HG03558 (cell line): ENCODE measurements around the gene CCDC85C.

ENCODE experiments used
- ATAC-seq: cut with Tn5 transposase; IDR thresholded peaks from one replicate; pipeline ENCODE4 v1.9.1; 2021; ENCODE audit warnings: moderate number of reproducible peaks; ENCODE audit not compliant: unreplicated experiment; ENCODE audit errors: extremely low read depth

The CCDC85C gene

DNA sequence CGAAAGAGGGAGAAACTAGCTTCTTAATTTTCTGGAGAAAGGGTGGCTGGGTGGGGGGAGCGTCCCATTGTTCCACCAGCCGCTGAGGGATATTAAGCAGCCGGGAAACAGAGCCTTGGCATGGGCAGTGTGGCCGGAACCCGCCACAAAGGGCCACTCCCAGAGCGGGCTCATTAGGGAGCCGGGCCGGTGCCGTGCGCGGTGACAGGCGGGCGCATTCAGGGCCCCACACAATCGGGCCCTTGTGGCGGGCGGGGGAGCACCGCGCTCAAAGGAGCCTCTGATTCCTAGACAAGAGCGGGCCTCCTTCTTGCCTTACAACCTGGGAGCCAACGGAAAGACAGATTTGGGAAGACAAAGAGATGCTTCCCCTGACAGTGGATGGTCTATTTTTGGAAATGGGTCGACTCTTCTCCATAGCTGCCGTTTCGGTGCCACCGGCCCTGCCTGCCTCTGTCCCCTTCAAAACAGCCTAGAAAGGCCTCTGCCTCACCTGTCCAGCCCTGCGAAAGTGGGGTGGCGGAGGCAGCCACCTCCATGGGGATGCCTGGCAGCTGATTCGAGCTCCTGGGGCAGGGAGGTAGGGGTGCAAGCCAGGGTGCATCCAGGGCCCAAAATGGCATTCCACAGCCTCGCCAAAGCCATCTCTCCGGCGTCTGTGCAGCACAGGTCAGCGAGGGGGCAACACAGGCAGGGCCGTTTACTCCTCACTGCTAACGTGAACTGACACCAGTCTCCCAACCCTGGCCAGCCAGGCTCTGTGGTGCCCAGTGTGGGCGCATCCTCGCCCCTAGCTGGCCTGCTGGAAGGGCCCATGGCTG, 10.9 kb downstream of the CCDC85C start:
- ATAC-seq = no peak

DNA sequence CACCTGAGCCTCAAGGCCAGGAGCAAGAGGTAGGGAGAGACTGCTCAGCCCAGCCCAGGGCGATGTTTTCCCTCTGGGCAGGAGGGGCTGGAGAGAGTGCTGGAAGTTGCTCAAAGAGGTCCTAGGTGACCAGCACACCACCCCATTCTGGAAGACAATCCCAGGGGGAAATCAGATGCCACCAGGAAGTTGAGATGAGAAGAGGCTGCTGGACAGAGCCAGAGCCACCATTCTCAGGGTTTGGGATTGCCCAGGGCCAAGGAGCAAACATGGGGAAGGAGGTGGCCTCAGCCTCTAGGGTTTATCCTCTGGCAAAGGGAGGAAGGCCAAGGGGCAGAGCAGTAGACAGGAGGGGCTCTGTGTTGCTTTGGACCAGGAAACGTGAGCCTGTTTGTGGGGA, 11.6 kb downstream of the CCDC85C start:
- no peak for ATAC-seq

DNA sequence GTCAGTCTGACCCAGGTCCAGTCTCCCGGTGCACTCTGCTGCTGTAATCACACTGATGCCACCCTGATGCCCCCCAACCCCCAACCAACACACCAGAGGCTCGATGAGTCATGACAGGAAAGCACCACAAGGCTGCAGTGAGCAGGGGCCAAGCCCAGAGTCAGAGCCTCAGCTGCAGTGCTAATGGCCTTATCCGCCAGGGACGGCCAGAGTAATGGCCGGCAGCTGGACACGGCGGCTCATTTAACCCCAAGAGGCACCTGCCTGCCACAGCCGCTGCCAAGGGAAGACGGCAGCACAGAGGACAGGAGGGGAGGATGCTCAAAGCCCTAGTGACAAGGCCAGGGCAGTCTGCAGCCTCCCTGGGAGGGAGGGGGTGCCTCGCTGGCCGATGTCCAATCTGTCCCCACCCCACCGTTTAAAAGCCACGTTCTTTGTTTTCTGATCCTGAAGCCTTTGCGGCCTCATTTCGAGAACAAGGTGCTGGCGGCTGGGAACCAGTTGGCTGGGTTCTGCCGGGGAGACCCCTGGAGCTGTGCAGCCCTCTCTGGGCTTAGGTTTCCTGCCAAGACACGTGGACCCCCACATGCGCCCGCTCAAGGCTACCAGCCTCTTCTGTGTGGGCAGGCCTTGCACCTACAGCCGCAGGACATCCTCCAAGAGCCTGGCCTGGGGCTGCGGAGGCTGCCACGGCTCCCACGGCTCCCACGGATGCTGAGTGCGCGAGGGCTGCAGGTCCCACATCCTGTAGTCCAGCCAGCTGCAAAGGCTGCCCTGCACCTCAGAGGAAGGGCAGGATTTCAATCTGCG, 13.1 kb downstream of the CCDC85C start:
- ATAC-seq = no peak

DNA sequence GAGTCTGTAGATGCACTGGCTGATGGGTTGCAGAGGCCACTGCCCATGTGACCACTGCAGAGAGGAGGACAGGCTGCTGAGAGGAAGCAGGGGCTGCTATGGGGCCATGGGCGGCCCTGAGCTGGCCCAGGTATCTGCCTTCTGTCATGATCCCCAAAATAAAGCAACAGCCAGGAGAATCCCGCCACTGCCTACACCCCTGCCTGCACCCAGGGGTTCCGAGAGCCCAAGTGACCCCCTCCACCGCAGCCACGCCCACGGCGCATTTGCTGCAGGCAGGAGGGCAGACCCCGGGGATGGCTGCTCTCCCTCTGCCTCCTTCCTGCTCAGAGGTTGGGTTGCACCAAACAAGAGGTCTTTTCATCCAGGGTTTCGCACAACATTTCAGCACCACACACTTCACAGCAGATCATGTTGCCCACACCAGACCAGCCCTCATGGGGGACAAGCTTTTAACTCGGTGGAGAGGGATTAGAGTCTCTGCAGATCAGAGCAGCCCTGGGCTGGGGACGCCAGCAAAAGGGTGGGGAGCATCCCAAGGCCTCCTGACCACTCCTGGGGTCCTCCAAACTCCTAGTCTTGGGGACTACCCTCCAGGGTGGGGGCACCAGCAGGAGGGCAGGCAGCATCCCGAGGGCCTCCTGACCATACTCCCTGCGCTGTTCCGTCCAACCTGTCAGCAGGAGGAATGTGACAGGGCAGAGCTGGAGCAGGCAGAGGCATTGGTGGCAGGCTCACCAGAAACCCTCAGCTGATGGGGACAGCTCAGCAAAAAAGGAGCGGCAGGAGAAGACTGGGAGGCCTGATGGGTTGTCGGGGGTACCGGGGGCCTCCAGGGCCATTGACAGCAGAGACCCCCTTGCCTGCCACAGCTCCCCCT, 14.1 kb downstream of the CCDC85C start:
- ATAC-seq = no peak

DNA sequence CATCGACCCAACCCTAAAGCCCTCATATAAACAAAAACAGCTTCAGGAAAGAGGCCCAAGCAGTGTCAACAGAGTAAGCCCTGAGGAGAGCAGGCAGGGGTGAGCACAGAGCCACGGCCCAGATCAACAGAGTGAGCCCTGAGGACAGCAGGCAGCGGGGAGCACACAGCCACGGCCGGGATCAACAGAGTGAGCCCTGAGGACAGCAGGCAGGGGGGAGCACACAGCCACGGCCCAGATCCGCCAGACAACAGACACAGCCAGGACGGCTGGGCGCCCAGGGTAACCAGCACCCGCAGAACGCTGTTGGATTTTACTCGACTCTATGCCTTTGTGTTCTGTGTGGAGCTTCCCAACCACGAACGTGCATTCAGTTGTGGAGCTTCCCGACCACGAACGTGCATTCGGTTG, 15.0 kb downstream of the CCDC85C start:
- no peak for ATAC-seq

DNA sequence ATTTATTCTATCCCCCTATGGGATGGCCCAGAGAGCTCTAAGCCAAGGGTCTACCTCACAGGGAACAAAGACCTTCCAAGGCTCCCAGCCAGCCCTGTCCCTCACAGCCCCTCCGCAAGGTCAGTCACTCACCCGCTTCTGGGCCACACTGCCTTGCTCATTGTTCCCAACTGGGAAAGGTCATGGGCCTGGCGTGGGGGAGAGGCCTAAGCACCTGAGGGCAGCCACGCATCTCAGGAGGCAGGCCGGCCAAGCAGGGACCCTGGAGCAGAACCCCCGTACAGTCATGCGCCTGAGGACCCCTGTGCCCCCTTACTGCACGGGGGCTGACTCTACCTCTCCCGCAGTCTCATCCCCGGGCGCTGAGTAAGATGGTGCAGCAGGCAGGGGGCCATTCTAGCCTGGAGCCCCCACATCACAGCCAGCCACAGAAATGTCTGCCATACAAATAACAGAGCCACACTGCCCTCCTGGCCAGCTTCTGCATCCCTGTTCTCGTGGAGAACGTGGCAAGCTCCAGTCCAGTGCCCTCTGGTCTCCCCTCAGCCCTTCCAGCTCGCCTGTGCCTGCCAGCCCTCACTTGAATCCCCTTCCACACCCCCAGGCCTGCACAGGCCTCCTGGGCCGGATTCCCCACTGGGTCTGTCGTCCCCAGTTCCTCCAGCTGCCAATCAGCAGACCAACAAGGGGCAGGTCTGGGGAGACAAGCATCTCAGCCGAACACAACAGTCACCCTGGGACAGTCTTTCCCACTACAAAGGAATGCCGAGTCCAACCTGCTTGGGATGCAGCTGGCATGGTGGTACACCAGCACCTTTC, 16.3 kb downstream of the CCDC85C start:
- ATAC-seq = no peak

DNA sequence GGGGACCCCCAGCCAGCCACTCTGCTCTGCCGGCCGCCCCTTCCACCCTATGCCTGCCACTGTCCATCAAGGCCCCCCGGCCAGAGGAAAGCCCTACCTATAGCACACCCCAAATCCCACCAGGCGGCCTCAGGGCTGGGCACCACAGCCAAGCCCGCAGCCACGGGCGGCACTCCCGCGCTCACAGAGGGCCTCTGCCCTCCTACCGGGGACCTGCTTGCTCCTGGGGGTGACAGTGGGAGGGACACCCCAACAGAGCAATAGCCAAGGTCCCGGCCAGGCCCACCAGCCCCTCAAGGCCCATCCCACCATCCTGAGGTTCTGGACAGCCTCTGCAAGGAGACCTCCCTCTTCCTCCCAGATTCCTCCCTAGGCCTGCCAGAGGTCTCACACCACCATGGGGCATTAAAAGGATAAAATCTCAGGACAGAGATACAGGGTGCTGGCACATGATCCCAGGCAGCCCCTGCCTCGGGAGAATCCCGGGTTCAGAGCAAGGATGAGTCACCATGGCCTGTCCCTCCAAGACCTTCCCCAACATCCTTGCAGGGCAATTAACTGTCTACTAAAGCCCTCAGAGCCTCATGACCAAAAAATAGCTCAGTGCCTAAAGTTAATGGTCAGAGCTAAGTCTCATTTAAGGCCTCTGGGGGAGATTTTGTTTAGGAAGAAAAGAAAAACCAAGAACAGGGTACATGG, 17.1 kb downstream of the CCDC85C start:
- ATAC-seq = no peak

DNA sequence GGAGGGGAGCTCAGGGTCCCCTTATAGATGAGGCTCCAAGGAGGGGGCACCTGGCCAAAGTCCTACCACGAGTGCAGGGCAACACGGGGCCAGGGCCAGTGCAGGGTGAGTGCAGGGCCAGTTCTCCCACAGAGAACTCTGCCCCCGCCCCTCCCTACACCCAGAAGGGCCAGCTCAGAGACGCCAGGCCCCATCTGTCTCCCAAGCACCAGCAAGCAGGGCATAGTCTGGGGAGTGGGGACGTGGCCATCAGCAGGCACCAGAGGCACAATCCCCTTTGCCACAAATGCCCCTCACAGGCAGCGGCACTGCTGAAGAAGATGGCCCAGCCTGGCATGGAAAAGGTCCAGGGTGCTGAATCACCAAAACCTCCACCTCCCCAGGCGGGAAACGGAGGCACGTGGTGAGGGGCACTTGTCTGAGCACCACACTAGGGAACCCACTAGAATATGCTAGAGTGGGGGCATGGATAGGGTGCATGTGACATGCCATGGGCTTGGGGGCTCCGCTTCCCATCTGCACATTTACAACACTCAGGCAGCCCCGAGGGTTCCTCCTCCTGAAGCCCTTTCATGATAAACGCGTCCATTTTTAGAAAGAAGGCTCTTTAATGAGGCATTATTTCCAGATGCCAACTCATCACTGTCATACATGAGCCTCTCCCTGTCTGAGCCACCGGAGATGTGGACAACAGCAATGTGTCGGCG, 17.8 kb downstream of the CCDC85C start:
- ATAC-seq = no peak

DNA sequence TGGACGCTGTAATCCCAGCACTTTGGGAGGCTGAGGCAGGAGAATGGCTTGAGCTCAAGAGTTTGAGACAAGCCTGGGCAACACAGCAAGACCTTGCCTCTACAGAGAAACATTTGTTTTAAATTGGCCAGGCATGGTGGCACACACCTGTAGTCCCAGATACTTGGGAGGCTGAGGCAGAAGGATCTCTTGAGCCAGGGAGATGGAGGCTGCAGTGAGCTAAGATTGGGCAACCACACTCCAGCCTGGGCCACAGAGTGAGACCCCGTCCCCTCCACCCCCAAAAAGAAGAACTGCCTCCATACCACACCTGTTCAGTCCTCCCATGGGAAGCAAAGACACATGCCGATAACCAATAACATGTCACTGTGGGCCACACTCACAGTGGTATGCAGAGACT, 19.2 kb downstream of the CCDC85C start:
- ATAC-seq = no peak

DNA sequence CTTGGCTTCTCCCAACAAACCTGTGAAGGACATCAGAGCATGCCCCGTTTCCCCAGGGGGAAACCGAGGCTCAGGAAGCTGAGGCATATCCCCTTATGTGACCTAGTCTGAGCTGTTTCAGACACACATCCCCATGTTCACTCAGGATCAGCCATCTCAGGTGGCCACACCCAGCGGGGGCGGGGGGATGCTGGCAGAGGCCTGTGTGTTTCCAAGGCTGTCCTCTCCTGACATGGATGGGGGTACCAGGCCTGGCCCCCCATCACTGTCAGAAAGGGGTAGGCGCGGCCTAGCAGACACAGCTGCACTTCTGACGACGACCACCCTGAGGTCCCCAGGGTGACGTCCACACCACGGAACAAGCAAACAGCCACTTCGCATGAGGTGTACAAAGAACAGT, 22.1 kb downstream of the CCDC85C start:
- no peak for ATAC-seq

DNA sequence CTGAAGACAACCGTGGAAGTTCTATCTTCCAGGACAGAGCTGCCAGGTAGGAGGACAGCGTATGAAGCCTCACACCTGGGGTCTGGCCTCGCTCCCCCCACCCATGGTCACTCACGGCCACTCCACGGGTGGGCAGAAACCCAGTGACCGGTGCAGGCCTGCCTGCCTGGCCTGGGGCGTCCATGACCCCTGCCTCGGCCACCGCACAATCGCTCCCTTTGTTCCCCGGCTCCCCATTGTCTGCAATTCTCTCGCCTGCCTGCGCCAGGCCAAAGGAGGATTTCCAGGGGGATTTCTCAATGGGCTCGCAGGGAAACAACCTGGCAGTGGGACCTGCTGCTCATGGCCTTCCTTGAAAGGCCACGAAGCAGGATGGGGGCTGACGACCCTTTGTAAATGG, 22.6 kb downstream of the CCDC85C start:
- no peak for ATAC-seq

DNA sequence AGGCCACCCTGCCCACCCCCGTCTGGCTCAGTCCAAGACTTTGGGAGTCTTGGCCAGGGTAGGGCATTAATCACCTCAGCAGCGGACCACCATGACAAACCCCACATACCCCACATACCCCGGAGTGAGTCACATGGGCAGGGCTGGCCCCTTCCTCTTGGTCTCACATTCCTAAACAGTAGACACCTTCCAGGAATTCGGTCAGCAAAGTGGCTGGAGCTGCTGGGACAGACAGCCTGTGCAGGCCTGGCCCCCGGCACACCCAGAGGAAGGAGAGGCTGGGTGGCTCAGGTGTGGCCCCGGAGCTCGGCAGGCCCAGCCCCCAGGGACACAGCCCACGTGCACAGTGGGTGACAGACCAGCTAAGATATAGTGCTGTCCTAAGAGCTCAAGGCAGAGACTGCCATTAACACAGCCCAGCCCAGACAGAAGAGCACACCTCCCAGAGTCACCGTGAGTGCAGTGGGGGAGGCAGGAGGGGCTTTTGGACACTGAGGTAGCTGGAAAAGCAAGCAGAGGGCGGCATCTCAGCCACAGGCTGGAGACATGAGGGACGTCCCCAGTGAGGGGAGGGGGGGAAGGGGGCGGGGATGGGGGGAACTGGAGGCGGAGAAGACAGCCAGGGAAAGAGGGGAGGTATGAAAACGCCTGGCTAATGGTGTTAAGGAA, 24.0 kb downstream of the CCDC85C start:
- no peak for ATAC-seq

DNA sequence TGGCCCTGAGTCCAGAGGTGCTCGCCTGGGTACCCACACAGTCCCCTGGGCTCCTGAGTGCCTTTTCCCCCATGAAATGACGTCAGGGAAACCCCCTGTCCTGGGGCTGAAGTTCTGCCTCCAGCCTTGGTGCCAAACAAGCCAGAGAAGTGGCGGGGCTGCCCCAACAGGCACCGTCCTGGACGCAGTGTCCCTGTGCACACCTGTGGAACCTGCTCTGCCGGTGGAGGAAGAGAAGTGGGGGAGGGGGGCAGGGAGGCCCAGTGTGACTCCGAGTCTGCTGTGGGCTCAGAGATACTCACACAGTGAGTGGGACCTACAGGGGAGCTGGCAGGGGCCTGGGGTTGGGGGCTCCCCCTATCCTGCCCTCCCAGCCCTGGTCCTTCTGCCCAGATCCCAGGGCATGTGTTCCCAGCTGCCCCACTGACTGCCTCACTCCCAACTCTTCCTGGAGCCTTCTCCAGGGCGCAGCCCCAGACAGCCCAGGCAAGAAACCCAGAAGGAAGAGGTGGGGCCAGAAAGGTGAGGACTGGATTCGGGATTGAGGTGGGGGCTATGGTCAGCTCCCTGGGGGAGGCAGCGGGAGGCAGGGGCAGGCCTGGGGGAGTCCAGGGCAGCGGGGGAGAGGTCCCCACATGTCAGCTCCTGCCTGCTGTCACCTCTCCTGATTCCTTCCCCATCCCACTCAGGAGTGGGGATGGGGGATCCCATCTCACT, 24.7 kb downstream of the CCDC85C start:
- no peak for ATAC-seq

DNA sequence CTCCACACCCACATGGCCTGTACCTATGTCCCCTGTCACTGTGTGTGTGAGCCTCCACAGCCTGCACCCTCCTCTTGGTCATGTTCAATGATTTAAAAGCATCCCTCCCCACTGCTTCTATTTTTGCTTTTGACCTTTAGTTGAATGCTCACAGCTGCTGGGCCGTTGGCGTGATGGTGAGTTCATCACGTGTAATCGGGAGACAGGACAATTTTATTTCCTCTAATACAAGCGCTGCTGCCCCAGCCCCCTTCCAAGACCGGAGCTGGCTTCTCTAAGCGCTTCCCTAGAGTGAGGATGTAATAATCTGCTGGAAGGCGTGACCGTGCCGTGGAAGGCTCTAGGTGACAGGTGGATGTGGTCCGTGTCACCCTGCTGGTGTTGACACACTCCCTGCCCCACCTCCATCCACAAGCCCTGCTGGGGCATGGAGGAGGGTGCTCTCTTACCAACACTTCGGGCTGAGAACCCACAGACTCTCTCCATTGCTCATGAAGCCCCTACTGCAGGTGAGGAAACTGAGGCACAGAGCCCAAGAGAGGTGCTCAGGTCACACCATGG, 25.4 kb downstream of the CCDC85C start:
- ATAC-seq = no peak

DNA sequence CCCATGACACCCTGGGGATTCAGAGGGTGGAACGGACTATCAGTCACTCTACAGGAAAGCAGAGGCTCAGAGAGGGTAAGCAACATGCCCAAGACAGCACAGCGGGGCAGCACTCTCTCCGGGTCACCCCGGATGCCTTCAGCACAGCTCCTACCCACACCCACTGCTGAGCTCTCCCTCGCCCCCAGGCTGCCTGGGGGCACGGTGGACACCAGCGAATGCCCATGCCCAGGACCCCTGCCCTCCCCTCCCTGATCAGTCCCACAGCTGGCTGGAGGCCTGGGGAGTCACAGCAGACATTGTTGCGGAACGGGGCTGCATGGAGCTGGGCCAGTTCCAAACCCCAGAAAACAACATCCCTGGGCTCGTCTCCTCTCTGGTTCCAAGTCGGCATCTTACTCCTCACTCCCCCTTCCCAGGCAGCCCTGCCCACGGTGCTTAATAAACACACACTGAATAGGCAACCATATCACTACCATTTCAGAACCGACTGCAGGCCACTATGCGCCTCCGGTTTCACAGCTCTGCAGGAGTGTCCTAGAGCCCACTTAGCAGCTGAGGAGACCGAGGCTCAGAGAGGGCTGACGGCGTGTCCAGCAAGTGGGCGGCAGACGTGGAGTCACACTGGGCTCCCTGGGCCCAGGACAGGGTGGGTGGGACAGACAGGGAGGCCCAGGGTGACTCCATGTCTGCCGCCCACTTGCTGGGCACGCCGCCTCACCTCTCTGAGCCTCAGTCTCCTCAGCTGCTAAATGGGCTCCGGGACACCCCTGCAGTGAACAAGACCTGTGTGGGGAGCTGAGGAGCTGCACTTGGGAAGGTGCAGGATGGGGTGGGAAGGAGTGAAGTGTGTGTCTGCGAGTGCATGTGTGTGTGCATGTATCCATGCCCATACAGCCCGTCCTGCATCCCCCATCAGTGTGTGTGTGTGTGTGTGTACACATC, 27.0 kb downstream of the CCDC85C start:
- no peak for ATAC-seq

DNA sequence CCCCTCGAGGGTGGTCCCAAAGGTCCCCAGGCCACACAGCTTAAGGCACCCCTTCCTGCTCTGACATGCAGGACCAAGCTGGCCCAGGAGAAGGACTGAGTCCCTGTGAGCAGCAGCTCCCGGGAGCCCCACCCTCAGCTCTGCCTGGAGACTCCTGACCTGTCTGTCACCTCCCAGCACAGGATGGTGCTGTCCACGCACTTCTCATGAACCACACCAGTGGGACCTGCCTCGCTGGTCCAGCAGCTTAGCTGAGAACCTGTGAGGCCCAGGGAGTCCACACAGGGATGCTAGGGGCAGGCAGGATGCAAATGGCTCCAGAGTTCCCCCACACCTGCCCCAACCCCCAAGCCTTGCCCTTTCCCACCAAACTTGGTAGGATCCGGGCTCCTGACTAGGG, 27.7 kb downstream of the CCDC85C start:
- no peak for ATAC-seq
